ENCODE data around the gene TMEM258.

GRCh38 chr11:61806785-61807184 is 14.4 kb upstream of the TMEM258 start:
- TF ChIP-seq CTCF (IDR thresholded peaks at IDR 0.05 in 2 of 3, conservative IDR thresholded peaks at IDR 0.05 in 1 of 3; ENCODE audit: insufficient read depth in 2 of 3, low read depth in 1 of 3, low read length in 3 of 3), result no peak
- TF ChIP-seq RAD21 (CRISPR knock-in tag; conservative IDR thresholded peaks at IDR 0.05 in 1 of 2, IDR thresholded peaks at IDR 0.05 in 1 of 2), result no peak
- TF ChIP-seq NFE2 (IDR thresholded peaks at IDR 0.05; ENCODE audit: low read depth), result no peak
- TF ChIP-seq ZBTB26 (CRISPR knock-in tag; IDR thresholded peaks at IDR 0.05), result no peak

All from K562 (cell line).